AML-193 (cell line): ENCODE results near the gene GNB5.
"Not testable (repeated sequence)": the region's sequence is repeated elsewhere in the genome, so short reads cannot be mapped to it uniquely, and the experiment has no call there.

Experiments used
- DNase-seq, 2 experiments: peaks; one replicate each; lab custom pipeline; 2025; lab: John Stamatoyannopoulos, UW

Gene GNB5

DNA sequence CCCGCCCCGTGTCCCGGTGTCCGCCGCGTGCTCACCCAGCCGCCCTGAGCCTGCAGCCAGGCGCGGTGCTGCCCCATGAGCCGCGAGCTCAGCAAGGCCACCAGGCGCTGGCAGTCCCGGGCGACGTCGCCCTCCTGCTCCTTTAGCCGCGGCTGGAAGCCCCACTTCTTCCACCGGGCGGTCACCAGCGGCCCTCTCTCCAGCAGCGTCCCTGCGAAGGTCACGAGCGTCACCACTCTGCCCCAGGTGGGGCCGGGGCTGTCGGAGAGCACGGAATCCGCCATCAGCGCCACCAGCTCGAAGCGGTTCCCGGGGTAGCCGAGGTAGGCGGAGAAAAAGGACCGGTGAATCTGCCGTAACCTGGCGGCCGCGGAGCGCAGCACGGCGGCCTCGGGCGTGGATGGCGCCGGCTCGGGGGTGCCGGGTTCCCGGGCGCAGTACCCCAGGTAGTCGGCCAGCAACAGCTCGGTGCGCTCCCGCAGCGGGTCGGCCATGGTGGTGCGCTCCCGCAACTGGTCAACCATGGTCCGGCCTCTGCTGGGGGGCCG, 78.9 kb downstream of the GNB5 start:
- DNase-seq: no peak

DNA sequence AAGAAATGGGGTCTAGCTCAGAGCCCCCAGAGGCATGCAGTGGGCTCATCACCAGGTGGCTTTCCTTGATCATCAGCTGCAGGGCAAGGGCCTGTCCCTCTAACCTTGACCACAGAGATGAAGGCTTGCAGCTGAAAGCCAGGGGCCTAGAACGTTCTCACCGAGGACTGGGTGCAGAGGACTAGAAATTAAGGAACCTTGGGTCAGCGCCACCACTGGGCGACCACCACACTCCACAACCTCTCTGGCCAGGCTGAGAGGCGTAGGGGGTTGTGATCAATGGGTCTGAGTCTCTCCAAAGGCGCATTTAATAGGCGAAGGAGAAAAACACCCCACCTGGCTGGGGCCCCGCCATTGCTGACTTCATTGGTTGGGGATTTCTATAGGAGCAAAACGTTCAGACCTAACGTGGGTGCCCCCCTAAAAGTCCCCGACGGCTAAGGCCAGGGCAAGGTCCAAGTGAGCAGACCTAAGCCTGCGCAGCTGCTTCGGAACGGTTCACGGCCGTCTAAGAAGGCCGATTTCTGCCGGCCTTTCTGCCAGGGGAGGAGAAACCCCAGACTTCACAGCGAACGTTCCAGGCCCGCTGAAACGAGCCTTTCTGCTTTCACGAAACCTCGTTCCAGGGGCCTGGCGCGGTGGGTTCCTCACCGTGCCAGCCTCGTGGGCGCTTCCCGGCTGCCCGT, 79.5 kb downstream of the GNB5 start:
- DNase-seq: no peak

- no peak for DNase-seq
Observed at GRCh38 chr15:52109559-52110451, 81.4 kb downstream of the GNB5 start.

- DNase-seq: no peak
Observed at GRCh38 chr15:52107238-52107637, 84.0 kb downstream of the GNB5 start.

- no peak for DNase-seq
Observed at GRCh38 chr15:52106641-52107040, 84.6 kb downstream of the GNB5 start.

DNA sequence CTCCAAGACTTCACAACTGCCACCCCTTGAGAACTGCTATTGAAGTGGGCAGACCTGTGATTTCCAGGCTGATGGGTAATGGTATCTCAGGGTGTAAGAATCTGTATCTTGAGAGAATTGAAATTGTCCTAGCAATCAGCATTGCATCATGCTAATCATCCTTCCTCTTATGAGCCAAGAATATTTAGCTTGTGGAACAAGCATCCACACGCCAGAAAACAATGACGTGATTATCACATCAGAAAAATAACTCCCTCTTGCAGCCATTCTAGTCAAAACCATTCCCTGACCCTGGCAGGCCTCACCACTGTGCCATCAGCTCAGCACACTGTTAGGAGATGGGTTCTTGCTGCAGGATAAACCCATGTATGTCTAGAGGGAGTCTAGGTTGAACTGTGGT, 85.3 kb downstream of the GNB5 start:
- DNase-seq: no peak

GRCh38 chr15:52104532-52105004, 86.6 kb downstream of the GNB5 start:
- DNase-seq: no peak

GRCh38 chr15:52103217-52104207, 87.7 kb downstream of the GNB5 start:
- DNase-seq: no peak

GRCh38 chr15:52102463-52102862, 88.7 kb downstream of the GNB5 start:
- no peak for DNase-seq

GRCh38 chr15:52101542-52102323, 89.5 kb downstream of the GNB5 start:
- no peak for DNase-seq

GRCh38 chr15:52100807-52101442, 90.3 kb downstream of the GNB5 start:
- peak; percentile 17 to 23 for DNase-seq

- DNase-seq: no peak
Observed at GRCh38 chr15:52099651-52100272, 91.4 kb downstream of the GNB5 start.

GRCh38 chr15:52098323-52098722, 92.9 kb downstream of the GNB5 start:
- peak in 1 of 2 experiments; percentile 7 for DNase-seq

DNA sequence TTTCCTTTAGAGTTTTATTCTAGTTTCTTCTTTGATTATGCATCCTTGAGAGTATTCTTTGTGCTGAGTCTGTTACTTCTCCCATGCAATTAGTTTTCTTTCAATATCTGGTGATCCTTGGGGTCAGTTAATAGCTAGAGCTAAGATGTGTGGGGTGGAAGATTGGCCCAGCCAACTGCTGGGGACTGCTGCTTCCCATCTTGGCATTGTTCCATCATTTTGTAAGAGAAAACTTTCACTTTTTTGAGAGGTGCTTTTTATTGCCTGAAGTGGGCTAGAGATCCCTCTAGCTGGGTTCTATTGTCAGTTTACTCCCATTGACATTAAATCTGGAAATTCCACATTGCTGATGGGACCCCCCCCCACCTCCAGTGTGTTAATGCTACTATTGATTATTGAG, 94.0 kb downstream of the GNB5 start:
- DNase-seq: no peak

DNA sequence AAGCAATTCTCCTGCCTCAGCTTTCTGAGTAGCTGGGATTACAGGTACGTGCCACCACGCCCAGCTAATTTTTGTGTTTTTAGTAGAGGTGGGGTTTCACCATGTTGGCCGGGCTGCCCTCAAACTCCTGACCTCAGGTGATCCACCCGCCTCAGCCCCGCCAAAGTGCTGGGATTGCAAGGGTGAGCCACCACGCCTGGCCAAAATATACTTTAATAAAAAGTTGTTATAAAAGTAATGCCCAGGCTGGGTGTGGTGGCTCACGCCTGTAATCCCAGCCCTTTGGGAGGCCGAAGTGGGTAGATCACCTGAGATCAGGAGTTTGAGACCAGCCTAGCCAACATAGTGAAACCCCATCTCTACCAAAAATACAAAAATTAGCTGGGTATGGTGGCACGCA, 94.7 kb downstream of the GNB5 start:
- not testable (repeated sequence) for DNase-seq

DNA sequence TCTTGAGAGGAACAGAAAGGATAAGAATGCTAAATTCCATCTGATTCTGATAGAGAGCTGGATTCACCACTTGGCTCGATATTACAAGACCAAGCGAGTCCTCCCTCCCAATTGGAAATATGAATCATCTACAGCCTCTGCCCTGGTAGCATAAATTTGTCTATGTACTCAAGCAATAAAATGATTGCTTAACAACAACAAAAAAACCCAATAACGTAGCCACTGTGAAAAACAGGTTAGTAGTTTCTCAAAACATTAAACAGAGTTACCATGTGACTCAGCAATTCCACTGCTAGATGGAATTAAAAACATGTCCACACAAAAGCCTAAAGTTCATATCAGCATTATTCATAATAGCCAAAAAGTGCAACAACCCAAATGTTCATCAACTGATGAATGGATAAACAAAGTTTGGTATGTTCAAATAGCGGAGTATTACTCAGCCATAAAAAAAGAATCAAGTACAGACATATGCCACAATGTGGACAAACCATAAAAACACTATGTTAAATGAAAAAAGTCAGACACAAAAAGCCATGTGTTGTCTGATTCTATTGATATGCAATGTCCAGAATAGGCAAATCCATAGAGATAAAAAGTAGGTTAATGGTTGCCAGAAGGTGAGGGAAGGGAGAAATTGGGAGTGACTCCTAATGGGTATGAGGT, 95.5 kb downstream of the GNB5 start:
- DNase-seq: no peak

- DNase-seq: no peak
Observed at GRCh38 chr15:52094811-52095584, 96.2 kb downstream of the GNB5 start.
